Measurements from ENCODE around the gene MYRFL.

MYRFL gene

DNA sequence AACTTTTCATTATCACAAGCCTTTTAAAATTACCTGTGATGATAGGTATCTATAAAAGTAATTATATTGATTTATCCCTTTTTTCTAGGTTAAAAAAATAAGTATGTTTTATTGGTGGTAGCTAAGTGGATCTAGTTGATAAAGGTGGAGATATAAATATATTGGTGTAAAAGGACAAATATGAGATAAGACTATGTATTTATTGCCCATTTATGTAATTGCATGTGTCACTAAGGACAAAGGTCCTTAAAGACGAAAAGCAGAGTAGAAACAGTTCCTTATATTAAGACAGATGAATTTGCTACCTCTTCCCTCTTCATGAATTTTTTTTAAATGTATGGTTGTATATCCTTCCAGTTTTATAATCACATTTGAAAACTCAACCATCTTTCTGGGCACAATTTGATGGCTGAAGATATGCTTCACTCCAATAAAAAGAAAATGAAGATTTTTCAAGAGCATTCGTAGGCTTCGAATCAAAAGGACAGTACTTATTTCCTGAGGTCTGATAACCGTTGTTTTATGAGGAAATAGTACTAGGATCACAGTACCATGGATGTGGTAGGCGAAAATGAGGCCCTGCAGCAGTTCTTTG, at the start of gene MYRFL:
MYRFL (plus strand) TSS at position 262 of the 595 bp plus-strand sequence; CDS start at position 553, 291 bp downstream.
- H3K9me2 ChIP-seq (ENCODE audit: low read depth, low read length), result no peaks in the 10 kb centered on the region
- no peaks in the 10 kb centered on the region for H3K4me1 ChIP-seq (ENCODE audit: insufficient read depth, low read length, severe bottlenecking)
- no peak within 1 kb of the TSS for H3K27ac ChIP-seq (ENCODE audit: low read depth, low read length, poor library complexity, severe bottlenecking)
- no peak within 1 kb of the TSS for H3K4me2 ChIP-seq (ENCODE audit: low read length)
- no peaks in the 10 kb centered on the region for H3K36me3 ChIP-seq (ENCODE audit: insufficient read depth, low read length)
- no peak within 1 kb of the TSS for H3K9ac ChIP-seq (ENCODE audit: low read length)
- no peaks in the 10 kb centered on the region for H4K20me1 ChIP-seq (ENCODE audit: insufficient read depth, low read length)
- peaks cover 4% of the 10 kb centered on the region; the same call in 1 of the 2 replicates for H3K27me3 ChIP-seq (ENCODE audit: insufficient read depth, low read length)
- H3K79me2 ChIP-seq (ENCODE audit: insufficient read depth, low read length), result no peaks in the 10 kb centered on the region
- H3K4me3 ChIP-seq (ENCODE audit: low read depth, low read length, poor library complexity, severe bottlenecking), result no peak within 1 kb of the TSS
- H3K9me3 ChIP-seq (ENCODE audit: low read length), result no peaks in the 10 kb centered on the region
- H3F3A ChIP-seq (ENCODE audit: insufficient read depth, low read length), result no peaks in the 10 kb centered on the region
- TF ChIP-seq, protein P1, sequence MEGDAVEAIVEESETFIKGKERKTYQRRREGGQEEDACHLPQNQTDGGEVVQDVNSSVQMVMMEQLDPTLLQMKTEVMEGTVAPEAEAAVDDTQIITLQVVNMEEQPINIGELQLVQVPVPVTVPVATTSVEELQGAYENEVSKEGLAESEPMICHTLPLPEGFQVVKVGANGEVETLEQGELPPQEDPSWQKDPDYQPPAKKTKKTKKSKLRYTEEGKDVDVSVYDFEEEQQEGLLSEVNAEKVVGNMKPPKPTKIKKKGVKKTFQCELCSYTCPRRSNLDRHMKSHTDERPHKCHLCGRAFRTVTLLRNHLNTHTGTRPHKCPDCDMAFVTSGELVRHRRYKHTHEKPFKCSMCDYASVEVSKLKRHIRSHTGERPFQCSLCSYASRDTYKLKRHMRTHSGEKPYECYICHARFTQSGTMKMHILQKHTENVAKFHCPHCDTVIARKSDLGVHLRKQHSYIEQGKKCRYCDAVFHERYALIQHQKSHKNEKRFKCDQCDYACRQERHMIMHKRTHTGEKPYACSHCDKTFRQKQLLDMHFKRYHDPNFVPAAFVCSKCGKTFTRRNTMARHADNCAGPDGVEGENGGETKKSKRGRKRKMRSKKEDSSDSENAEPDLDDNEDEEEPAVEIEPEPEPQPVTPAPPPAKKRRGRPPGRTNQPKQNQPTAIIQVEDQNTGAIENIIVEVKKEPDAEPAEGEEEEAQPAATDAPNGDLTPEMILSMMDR (IDR thresholded peaks at IDR 0.05; ENCODE audit: low read length), result no peak
- no peak for TF ChIP-seq EZH2 (IDR thresholded peaks at IDR 0.05; ENCODE audit: borderline replicate concordance, low read length)
- H2AFZ ChIP-seq (ENCODE audit: low read length), result no peak within 1 kb of the TSS

DNA sequence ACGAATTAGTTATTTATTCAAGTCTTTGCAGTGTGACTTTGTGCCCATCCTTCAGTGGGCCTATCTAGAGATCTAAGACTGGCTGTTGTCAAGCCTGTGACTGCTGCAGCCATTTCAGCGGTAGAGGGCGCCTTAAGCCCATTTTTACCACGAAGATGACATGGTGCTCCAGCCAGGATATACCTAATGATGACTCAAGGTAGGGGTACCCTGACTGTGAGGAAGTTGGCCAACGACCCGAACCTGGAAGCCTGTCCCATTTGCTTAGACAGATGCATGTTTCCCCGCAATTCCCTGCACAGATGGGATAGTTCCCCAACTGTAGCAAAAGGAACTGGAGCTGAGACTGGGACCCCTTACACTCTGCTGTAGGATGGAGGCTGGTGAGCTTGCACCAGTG, 45.1 kb upstream of the MYRFL start:
- Histone ChIP-seq H3K4me1 (ENCODE audit: insufficient read depth, low read length, severe bottlenecking) (no peaks in the 10 kb centered on the region), H3K79me2 (ENCODE audit: insufficient read depth, low read length) (no peaks in the 10 kb centered on the region), H3K4me3 (ENCODE audit: low read depth, low read length, poor library complexity, severe bottlenecking) (no peak overlapping the region), H2AFZ (ENCODE audit: low read length) (no peak overlapping the region), H3K9me2 (ENCODE audit: low read depth, low read length) (no peaks in the 10 kb centered on the region), H3K9me3 (ENCODE audit: low read length) (no peaks in the 10 kb centered on the region), H3F3A (ENCODE audit: insufficient read depth, low read length) (no peaks in the 10 kb centered on the region), H4K20me1 (ENCODE audit: insufficient read depth, low read length) (no peaks in the 10 kb centered on the region), H3K36me3 (ENCODE audit: insufficient read depth, low read length) (peaks cover 16% of the 10 kb centered on the region; the same call in 1 of the 2 replicates), H3K27me3 (ENCODE audit: insufficient read depth, low read length) (no peaks in the 10 kb centered on the region), H3K9ac (ENCODE audit: low read length) (no peak overlapping the region), H3K4me2 (ENCODE audit: low read length) (no peak overlapping the region), H3K27ac (ENCODE audit: low read depth, low read length, poor library complexity, severe bottlenecking) (no peak overlapping the region)
- TF ChIP-seq, protein P1 (IDR thresholded peaks at IDR 0.05; ENCODE audit: low read length), result peak; percentile 85
- TF ChIP-seq EZH2 (IDR thresholded peaks at IDR 0.05; ENCODE audit: borderline replicate concordance, low read length), result no peak

DNA sequence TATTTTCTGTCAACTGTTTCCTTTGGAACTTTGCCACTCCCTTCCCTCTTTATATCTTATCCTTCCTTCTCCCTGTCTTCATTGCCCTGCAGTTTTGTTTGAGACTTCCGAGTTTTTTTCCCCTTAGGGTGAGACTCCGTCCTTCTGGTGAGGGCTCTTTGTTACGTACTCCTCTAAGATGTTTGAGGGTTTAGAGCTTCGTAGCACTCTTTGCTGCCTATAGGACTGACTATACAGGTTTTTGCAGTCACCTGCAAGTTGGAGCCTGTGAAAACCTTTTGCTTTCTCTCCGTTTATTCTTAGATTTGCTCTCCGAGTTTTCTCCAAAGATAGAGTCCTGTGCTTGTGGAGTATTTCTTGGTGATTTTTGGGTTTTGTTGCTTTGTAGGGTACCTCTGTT, 41.7 kb upstream of the MYRFL start:
- Histone ChIP-seq H3K79me2 (ENCODE audit: insufficient read depth, low read length) (no peaks in the 10 kb centered on the region), H3K9me3 (ENCODE audit: low read length) (no peaks in the 10 kb centered on the region), H3F3A (ENCODE audit: insufficient read depth, low read length) (no peaks in the 10 kb centered on the region), H2AFZ (ENCODE audit: low read length) (no peak overlapping the region), H3K36me3 (ENCODE audit: insufficient read depth, low read length) (peaks cover 35% of the 10 kb centered on the region), H3K27ac (ENCODE audit: low read depth, low read length, poor library complexity, severe bottlenecking) (no peak overlapping the region), H3K9ac (ENCODE audit: low read length) (no peak overlapping the region), H3K4me3 (ENCODE audit: low read depth, low read length, poor library complexity, severe bottlenecking) (no peak overlapping the region), H3K27me3 (ENCODE audit: insufficient read depth, low read length) (no peaks in the 10 kb centered on the region), H3K9me2 (ENCODE audit: low read depth, low read length) (no peaks in the 10 kb centered on the region), H3K4me2 (ENCODE audit: low read length) (no peak overlapping the region), H3K4me1 (ENCODE audit: insufficient read depth, low read length, severe bottlenecking) (no peaks in the 10 kb centered on the region), H4K20me1 (ENCODE audit: insufficient read depth, low read length) (no peaks in the 10 kb centered on the region)
- no peak for TF ChIP-seq EZH2 (IDR thresholded peaks at IDR 0.05; ENCODE audit: borderline replicate concordance, low read length)
- TF ChIP-seq, protein P1 (IDR thresholded peaks at IDR 0.05; ENCODE audit: low read length), result no peak

Measured in OCI-LY1 (cell line).